GM12873 (cell line): ENCODE results near the gene FMOD.

Experiments used
- CTCF ChIP-seq: IDR thresholded peaks from 2 replicates; pipeline ENCODE4 v1.5.1; 2012; ENCODE audit warnings: low read depth, mild to moderate bottlenecking, moderate library complexity, low read length, control low read depth; ENCODE audit not compliant: insufficient read depth; ENCODE audit errors: missing control alignments

Gene FMOD

GRCh38 chr1:203360547-203361185, 9.7 kb upstream of the FMOD start:
- TF ChIP-seq CTCF: no peak

GRCh38 chr1:203359010-203359571, 8.2 kb upstream of the FMOD start:
- no peak for TF ChIP-seq CTCF

GRCh38 chr1:203354246-203354645, 3.3 kb upstream of the FMOD start:
- TF ChIP-seq CTCF: no peak

GRCh38 chr1:203353486-203353885, 2.6 kb upstream of the FMOD start:
- TF ChIP-seq CTCF: no peak

GRCh38 chr1:203349773-203350524, 973 bp downstream of the FMOD start:
- TF ChIP-seq CTCF: no peak

- TF ChIP-seq CTCF: no peak
Measured at GRCh38 chr1:203349166-203349565, 1.8 kb downstream of the FMOD start.

GRCh38 chr1:203346769-203347102, 4.2 kb downstream of the FMOD start:
- TF ChIP-seq CTCF: no peak
